COLO829 (cell line): ENCODE measurements around the gene MYBPC3.

Experiments used
- DNase-seq: peaks from one replicate; pipeline ENCODE4 v3.0.0; 2012; ENCODE audit warnings: low spot score

MYBPC3 gene

GRCh38 chr11:47352556-47352955, at the start of gene MYBPC3:
Gene MYBPC3 (minus strand): TSS chr11:47352702. CDS start chr11:47352647, 55 bp downstream.
- DNase-seq: no peak

- DNase-seq: no peak
These were observed 48.3 kb upstream of the MYBPC3 start for GRCh38 chr11:47400768-47401279.

GRCh38 chr11:47399860-47400767, 47.6 kb upstream of the MYBPC3 start:
- no peak for DNase-seq

GRCh38 chr11:47398551-47398950, 46.0 kb upstream of the MYBPC3 start:
- DNase-seq: no peak

- no peak for DNase-seq
These were observed 45.5 kb upstream of the MYBPC3 start for GRCh38 chr11:47398011-47398410.

- no peak for DNase-seq
These were observed 43.5 kb upstream of the MYBPC3 start for GRCh38 chr11:47396049-47396320.

GRCh38 chr11:47395223-47396048, 42.9 kb upstream of the MYBPC3 start:
- no peak for DNase-seq

- DNase-seq: no peak
These were observed 42.1 kb upstream of the MYBPC3 start for GRCh38 chr11:47394322-47395222.

GRCh38 chr11:47394050-47394321, 41.5 kb upstream of the MYBPC3 start:
- no peak for DNase-seq

GRCh38 chr11:47393163-47394049, 40.9 kb upstream of the MYBPC3 start:
- DNase-seq: no peak

GRCh38 chr11:47392546-47393162, 40.2 kb upstream of the MYBPC3 start:
- DNase-seq: no peak

- DNase-seq: no peak
These were observed 39.4 kb upstream of the MYBPC3 start for GRCh38 chr11:47391711-47392432.

- DNase-seq: no peak
These were observed 38.6 kb upstream of the MYBPC3 start for GRCh38 chr11:47391077-47391583.

GRCh38 chr11:47390422-47390760, 37.9 kb upstream of the MYBPC3 start:
- DNase-seq: no peak

GRCh38 chr11:47389577-47390421, 37.3 kb upstream of the MYBPC3 start:
- DNase-seq: no peak

- no peak for DNase-seq
These were observed 36.4 kb upstream of the MYBPC3 start for GRCh38 chr11:47388697-47389576.

- DNase-seq: no peak
These were observed 35.6 kb upstream of the MYBPC3 start for GRCh38 chr11:47387944-47388696.
